GM23338 (cell line): ENCODE results near the gene PARP6.

Experiments used
- CREB1 ChIP-seq: fragments of 250-450 bp; sonication (Bioruptor Pico); IDR thresholded peaks from 2 replicates; pipeline ENCODE4 v1.5.0; 2020; ENCODE audit warnings: low read depth, mild to moderate bottlenecking, moderate library complexity
- EZH2 ChIP-seq: fragments of 200-600 bp; sonication (generic); IDR thresholded peaks from one replicate; pipeline ENCODE4 v1.8.0; 2017; ENCODE audit warnings: antibody characterized with exemption, mild to moderate bottlenecking, low read depth; ENCODE audit not compliant: unreplicated experiment
- EZH2phosphoT487 ChIP-seq: fragments of 200-600 bp; sonication (generic); IDR thresholded peaks from one replicate; pipeline ENCODE4 v1.8.1; 2018; ENCODE audit warnings: antibody characterized with exemption; ENCODE audit not compliant: unreplicated experiment
- POLR2AphosphoS5 ChIP-seq: IDR thresholded peaks from 2 replicates; pipeline ENCODE4 v1.6.1; 2016; ENCODE audit warnings: antibody characterized with exemption, low read depth
- TF ChIP-seq, protein P1 (sequence below), 2 experiments: fragments of 200-600 bp in 1 of 2; sonication (generic) in 1 of 2; conservative IDR thresholded peaks; 2 replicates each; pipeline versions ENCODE4 v1.5.1 to v1.6.1; 2016 to 2017; ENCODE audit warnings: antibody characterized with exemption in 2 of 2, low read depth in 2 of 2, mild to moderate bottlenecking in 2 of 2, moderate library complexity in 1 of 2
- TF ChIP-seq, protein P2 (sequence below): IDR thresholded peaks from one replicate; pipeline ENCODE4 v1.6.1; 2018; ENCODE audit warnings: antibody characterized with exemption; ENCODE audit not compliant: unreplicated experiment

DNA sequence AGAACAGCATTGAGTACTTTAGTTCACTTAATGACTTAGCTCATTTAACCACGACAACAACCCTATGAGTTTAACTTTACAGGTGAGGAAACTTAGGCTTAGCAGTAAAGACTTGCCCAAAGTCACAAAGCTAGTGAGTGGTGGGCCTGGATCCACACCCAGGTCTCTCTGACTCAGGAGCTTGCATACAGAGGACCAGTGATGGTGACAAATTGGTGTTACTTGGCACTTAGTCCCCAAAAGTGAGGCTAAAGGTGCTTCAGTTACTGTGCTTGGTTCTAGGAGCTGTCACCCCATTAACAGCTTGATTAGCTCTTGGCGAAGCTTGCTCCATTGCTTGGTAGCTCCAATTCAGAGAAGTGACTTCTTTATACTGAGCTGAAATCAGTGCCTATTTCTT, 41.5 kb upstream of the PARP6 start:
- TF ChIP-seq EZH2 (no peak), POLR2AphosphoS5 (no peak), EZH2phosphoT487 (no peak), CREB1 (CRISPR knock-in tag) (no peak)
- TF ChIP-seq, protein P1, sequence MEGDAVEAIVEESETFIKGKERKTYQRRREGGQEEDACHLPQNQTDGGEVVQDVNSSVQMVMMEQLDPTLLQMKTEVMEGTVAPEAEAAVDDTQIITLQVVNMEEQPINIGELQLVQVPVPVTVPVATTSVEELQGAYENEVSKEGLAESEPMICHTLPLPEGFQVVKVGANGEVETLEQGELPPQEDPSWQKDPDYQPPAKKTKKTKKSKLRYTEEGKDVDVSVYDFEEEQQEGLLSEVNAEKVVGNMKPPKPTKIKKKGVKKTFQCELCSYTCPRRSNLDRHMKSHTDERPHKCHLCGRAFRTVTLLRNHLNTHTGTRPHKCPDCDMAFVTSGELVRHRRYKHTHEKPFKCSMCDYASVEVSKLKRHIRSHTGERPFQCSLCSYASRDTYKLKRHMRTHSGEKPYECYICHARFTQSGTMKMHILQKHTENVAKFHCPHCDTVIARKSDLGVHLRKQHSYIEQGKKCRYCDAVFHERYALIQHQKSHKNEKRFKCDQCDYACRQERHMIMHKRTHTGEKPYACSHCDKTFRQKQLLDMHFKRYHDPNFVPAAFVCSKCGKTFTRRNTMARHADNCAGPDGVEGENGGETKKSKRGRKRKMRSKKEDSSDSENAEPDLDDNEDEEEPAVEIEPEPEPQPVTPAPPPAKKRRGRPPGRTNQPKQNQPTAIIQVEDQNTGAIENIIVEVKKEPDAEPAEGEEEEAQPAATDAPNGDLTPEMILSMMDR (conservative IDR thresholded peaks at IDR 0.05; ENCODE audit: low read depth in 2 of 2) = no peak
- TF ChIP-seq, protein P2, sequence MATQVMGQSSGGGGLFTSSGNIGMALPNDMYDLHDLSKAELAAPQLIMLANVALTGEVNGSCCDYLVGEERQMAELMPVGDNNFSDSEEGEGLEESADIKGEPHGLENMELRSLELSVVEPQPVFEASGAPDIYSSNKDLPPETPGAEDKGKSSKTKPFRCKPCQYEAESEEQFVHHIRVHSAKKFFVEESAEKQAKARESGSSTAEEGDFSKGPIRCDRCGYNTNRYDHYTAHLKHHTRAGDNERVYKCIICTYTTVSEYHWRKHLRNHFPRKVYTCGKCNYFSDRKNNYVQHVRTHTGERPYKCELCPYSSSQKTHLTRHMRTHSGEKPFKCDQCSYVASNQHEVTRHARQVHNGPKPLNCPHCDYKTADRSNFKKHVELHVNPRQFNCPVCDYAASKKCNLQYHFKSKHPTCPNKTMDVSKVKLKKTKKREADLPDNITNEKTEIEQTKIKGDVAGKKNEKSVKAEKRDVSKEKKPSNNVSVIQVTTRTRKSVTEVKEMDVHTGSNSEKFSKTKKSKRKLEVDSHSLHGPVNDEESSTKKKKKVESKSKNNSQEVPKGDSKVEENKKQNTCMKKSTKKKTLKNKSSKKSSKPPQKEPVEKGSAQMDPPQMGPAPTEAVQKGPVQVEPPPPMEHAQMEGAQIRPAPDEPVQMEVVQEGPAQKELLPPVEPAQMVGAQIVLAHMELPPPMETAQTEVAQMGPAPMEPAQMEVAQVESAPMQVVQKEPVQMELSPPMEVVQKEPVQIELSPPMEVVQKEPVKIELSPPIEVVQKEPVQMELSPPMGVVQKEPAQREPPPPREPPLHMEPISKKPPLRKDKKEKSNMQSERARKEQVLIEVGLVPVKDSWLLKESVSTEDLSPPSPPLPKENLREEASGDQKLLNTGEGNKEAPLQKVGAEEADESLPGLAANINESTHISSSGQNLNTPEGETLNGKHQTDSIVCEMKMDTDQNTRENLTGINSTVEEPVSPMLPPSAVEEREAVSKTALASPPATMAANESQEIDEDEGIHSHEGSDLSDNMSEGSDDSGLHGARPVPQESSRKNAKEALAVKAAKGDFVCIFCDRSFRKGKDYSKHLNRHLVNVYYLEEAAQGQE = no peak
